Cardiac muscle cell (in vitro differentiated cells and primary cell): ENCODE data around the gene NR5A1. TPM values are rescaled to one million over a fixed set of nuclear protein-coding genes. Genes with fewer than 3 reads are reported as not detected.

ENCODE experiments used
- DNase-seq, 2 donors: peaks; one replicate each; pipeline versions ENCODE4 v3.0.0 to v3.0.0-alpha.2; 2010 to 2017; ENCODE audit warnings: low read depth in 1 of 2, low spot score in 1 of 2
- H3K27ac ChIP-seq: fragments of 200-600 bp; sonication (generic); 2 replicates; pipeline ENCODE4 v1.5.1; 2016
- H3K27me3 ChIP-seq: fragments of 200-600 bp; sonication (generic); 2 replicates; pipeline ENCODE4 v1.6.0; 2016; ENCODE audit warnings: control low read depth
- H3K36me3 ChIP-seq: fragments of 200-600 bp; sonication (generic); 2 replicates; pipeline ENCODE4 v1.5.1; 2016; ENCODE audit warnings: control low read depth
- H3K4me1 ChIP-seq: fragments of 200-600 bp; sonication (generic); 2 replicates; pipeline ENCODE4 v1.8.1; 2017; ENCODE audit warnings: low read depth, mild to moderate bottlenecking, mixed run types
- H3K4me3 ChIP-seq: fragments of 200-600 bp; sonication (generic); 2 replicates; pipeline ENCODE4 v1.5.1; 2016; ENCODE audit warnings: mild to moderate bottlenecking
- H3K9me3 ChIP-seq: fragments of 200-600 bp; sonication (generic); 2 replicates; pipeline ENCODE4 v1.5.1; 2017; ENCODE audit warnings: low read depth, mild to moderate bottlenecking, control low read depth
- CTCF ChIP-seq: IDR thresholded peaks from 2 replicates; pipeline ENCODE4 v1.5.1; 2012; ENCODE audit warnings: low read depth, mild to moderate bottlenecking, low read length
- polyA plus RNA-seq: library from polyadenylated mRNA; unstranded; fragments of >200 nt; fragmentation: Nextera tagmentation; extraction: Ambion mirVana; gene quantifications from 2 replicates; pipeline ENCODE4 v1.2.1, GENCODE V29; 2016
- total RNA-seq: library from RNA; depleted of rRNA; stranded (reverse); fragments of >200 nt; gene quantifications from 2 replicates; pipeline ENCODE4 v1.2.3, GENCODE V29; 2016

Gene NR5A1
- total and polyA plus RNA-seq, 2 experiments from 2014 or later = 0.12 TPM; not detected in 1

GRCh38 chr9:124475868-124476690 lies 31.1 kb downstream of the NR5A1 start:
- Histone ChIP-seq H3K27ac (no peak overlapping the region), H3K4me1 (peaks cover 5% of the 10 kb centered on the region), H3K27me3 (peaks cover 5% of the 10 kb centered on the region), H3K9me3 (no peaks in the 10 kb centered on the region), H3K36me3 (no peaks in the 10 kb centered on the region), H3K4me3 (no peak overlapping the region)
- DNase-seq = no peak
- TF ChIP-seq CTCF = no peak

DNA sequence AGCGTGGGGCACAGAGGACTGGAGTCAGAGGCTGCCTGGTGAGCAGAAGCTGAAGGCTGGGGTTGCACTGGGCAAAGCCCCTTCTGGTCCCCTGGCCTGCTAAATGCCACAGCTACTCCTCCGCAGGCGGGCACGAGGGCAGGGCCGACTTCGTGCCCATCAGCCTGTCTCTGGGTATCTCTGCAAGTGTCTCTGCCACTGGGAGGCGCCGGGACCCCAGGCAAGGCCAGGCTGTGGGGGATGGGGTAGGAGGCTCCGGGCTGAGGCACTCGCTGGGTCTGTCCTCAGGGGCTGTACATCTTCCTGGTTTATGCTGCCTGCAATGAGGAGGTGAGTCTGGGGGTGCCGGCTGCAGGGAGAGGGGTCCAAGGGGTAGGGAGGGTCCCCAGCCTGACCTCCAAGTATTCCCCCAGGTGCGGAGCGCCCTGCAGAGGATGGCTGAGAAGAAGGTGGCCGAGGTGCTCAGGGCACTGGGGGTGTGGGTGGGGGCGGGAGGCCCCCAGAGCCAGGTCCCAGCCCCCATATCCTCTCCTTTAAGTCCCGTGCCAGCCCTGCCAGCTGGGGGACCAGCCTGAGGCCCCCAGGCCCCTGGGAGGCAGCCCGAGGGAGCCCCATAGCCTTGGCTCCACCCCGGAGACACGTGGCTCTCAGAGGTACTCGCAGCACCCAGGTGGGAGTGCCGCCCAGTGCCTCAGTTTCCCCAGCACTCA lies 31.9 kb downstream of the NR5A1 start:
- Histone ChIP-seq H3K27ac (no peak overlapping the region), H3K4me1 (peaks cover 5% of the 10 kb centered on the region), H3K9me3 (no peaks in the 10 kb centered on the region), H3K4me3 (no peak overlapping the region), H3K36me3 (no peaks in the 10 kb centered on the region), H3K27me3 (peaks cover 5% of the 10 kb centered on the region)
- no peak for DNase-seq
- no peak for TF ChIP-seq CTCF

DNA sequence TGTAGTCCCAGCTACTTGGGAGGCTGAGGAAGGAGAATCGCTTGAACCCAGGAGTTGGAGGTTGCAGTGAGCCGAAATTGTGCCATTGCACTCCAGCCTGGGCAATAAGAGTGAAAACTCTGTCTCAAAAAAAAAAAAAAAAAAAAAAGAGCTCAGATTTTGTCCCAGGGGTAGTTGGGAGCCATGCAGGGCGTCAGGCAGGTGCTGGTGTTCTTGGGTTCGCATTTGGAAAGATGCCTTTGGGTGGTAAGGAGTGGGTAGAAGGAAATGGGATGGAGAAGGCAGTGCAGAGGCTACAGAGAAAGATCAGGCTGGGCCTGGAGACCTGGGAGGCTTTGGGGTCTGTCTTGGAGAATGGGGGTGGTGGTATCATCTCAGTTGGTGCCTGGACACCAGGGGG lies 33.0 kb downstream of the NR5A1 start:
- no peak for DNase-seq
- no peak overlapping the region for H3K4me3 ChIP-seq
- no peak overlapping the region for H3K27ac ChIP-seq
- peaks cover 5% of the 10 kb centered on the region for H3K4me1 ChIP-seq
- no peaks in the 10 kb centered on the region for H3K9me3 ChIP-seq
- H3K27me3 ChIP-seq = peaks cover 5% of the 10 kb centered on the region
- no peaks in the 10 kb centered on the region for H3K36me3 ChIP-seq
- no peak for TF ChIP-seq CTCF

DNA sequence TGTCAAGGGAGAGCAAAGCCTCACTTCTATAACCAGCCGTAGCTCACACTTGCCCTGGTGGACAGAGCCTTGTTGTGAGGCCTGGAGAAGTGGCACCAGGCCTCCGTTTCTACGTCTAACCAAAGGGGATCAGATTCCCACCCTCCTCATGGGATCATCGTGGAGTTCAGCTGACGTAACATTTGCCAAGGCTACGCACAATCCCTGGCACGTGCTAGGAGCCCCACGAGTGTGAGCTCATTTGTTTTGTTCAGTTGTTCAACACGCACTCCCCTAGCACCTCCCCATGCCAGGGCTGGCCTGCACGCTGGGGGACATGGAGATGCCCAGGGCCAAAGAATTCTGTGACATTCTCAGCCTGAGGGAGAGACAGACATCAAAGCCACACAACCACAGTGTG lies 33.9 kb downstream of the NR5A1 start:
- peak in 1 of 2 donors; percentile 6 for DNase-seq

DNA sequence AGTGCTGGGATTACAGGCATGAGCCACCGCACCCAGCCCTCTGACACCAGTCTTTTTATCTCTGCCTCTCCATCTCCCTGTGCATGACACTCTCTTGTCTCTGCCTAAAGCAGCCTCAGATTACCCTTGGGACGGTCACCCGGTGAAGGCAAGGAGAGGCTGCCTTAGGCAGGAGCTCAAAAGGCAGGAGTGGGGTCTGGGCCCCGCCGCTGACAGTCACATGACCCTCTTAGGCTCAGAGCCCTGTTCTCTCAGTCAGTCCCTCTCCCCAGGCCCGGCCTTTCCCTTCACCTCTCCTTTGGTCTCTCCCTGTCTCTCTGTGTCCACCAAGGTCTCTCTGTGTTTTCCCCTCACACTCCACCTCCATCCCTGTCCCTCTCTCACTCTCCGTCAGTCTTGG lies 34.4 kb downstream of the NR5A1 start:
- Histone ChIP-seq H3K27ac (no peak overlapping the region), H3K27me3 (no peaks in the 10 kb centered on the region)
- DNase-seq = no peak

More for the DNA sequence above, 33.9 kb downstream of the NR5A1 start:
- Histone ChIP-seq H3K36me3 (no peaks in the 10 kb centered on the region), H3K9me3 (no peaks in the 10 kb centered on the region), H3K4me1 (peaks cover 4% of the 10 kb centered on the region), H3K4me3 (no peak overlapping the region), H3K27me3 (no peaks in the 10 kb centered on the region), H3K27ac (no peak overlapping the region)
- no peak for TF ChIP-seq CTCF

More for the DNA sequence above, 34.4 kb downstream of the NR5A1 start:
- Histone ChIP-seq H3K9me3 (no peaks in the 10 kb centered on the region), H3K4me1 (no peaks in the 10 kb centered on the region), H3K36me3 (no peaks in the 10 kb centered on the region), H3K4me3 (no peak overlapping the region)
- TF ChIP-seq CTCF = no peak
